Neutrophil (primary cell): ENCODE results near the gene RMC1.

Experiments
- H3K27ac ChIP-seq: fragments of 200-600 bp; sonication (generic); 2 replicates; pipeline ENCODE4 v1.5.1; 2016; ENCODE audit warnings: mild to moderate bottlenecking, moderate library complexity
- H3K27me3 ChIP-seq: fragments of 200-600 bp; sonication (generic); 2 replicates; pipeline ENCODE4 v1.6.0; 2016; ENCODE audit warnings: mild to moderate bottlenecking
- H3K36me3 ChIP-seq: fragments of 200-600 bp; sonication (generic); 2 replicates; pipeline ENCODE4 v1.5.1; 2017
- H3K4me1 ChIP-seq, 2 experiments: fragments of 200-600 bp in 1 of 2; sonication (generic) in 1 of 2; 1 replicate in 1 of 2; 2 replicates in 1 of 2; pipeline versions ENCODE4 v1.5.1 to v1.6.1; 2013 to 2016; ENCODE audit warnings: low read depth in 1 of 2, low read length in 1 of 2, mild to moderate bottlenecking in 1 of 2, moderate library complexity in 1 of 2; ENCODE audit not compliant: control insufficient read depth in 1 of 2, insufficient read depth in 1 of 2
- H3K4me3 ChIP-seq, 2 experiments: fragments of 200-600 bp in 1 of 2; sonication (generic) in 1 of 2; 1 replicate in 1 of 2; 2 replicates in 1 of 2; pipeline ENCODE4 v1.5.1; 2013 to 2016; ENCODE audit warnings: low read depth in 1 of 2, low read length in 1 of 2, mild to moderate bottlenecking in 1 of 2, moderate library complexity in 1 of 2
- H3K9me3 ChIP-seq: fragments of 200-600 bp; sonication (generic); 2 replicates; pipeline ENCODE4 v1.5.1; 2016
- CTCF ChIP-seq: fragments of 200-600 bp; sonication (generic); IDR thresholded peaks from 2 replicates; pipeline ENCODE4 v1.5.1; 2016; ENCODE audit warnings: antibody characterized with exemption

The RMC1 gene

GRCh38 chr18:23534276-23534675 lies 31.0 kb downstream of the RMC1 start:
- Histone ChIP-seq H3K27me3 (no peaks in the 10 kb centered on the region), H3K27ac (no peak overlapping the region), H3K4me3 (no peak overlapping the region), H3K4me1 (peaks cover 8 to 9% of the 10 kb centered on the region in 2 experiments), H3K9me3 (no peaks in the 10 kb centered on the region), H3K36me3 (peaks cover 100% of the 10 kb centered on the region)
- no peak for TF ChIP-seq CTCF

- Histone ChIP-seq H3K27me3 (no peaks in the 10 kb centered on the region), H3K4me1 (no peaks in the 10 kb centered on the region), H3K27ac (no peak overlapping the region), H3K36me3 (peaks cover 99% of the 10 kb centered on the region), H3K9me3 (no peaks in the 10 kb centered on the region), H3K4me3 (no peak overlapping the region)
- TF ChIP-seq CTCF: no peak
Observed at GRCh38 chr18:23536204-23536603, 32.9 kb downstream of the RMC1 start.

GRCh38 chr18:23537274-23537673 lies 34.0 kb downstream of the RMC1 start:
- no peak for TF ChIP-seq CTCF
- Histone ChIP-seq H3K9me3 (no peaks in the 10 kb centered on the region), H3K27ac (no peak overlapping the region), H3K4me1 (peaks cover 0 to 1% of the 10 kb centered on the region in 2 experiments), H3K36me3 (peaks cover 98% of the 10 kb centered on the region), H3K27me3 (no peaks in the 10 kb centered on the region), H3K4me3 (no peak overlapping the region)

- Histone ChIP-seq H3K9me3 (no peaks in the 10 kb centered on the region), H3K27me3 (no peaks in the 10 kb centered on the region), H3K4me1 (peaks cover 0 to 8% of the 10 kb centered on the region in 2 experiments), H3K36me3 (peaks cover 98% of the 10 kb centered on the region), H3K4me3 (no peak overlapping the region), H3K27ac (no peak overlapping the region)
- no peak for TF ChIP-seq CTCF
Observed at GRCh38 chr18:23538001-23538400, 34.7 kb downstream of the RMC1 start.

GRCh38 chr18:23538870-23539269 lies 35.6 kb downstream of the RMC1 start:
- Histone ChIP-seq H3K36me3 (peaks cover 94% of the 10 kb centered on the region), H3K27ac (no peak overlapping the region), H3K4me3 (no peak overlapping the region), H3K9me3 (no peaks in the 10 kb centered on the region), H3K27me3 (no peaks in the 10 kb centered on the region), H3K4me1 (peaks cover 0 to 10% of the 10 kb centered on the region in 2 experiments)
- TF ChIP-seq CTCF: no peak

- Histone ChIP-seq H3K36me3 (peaks cover 94% of the 10 kb centered on the region), H3K4me1 (peaks cover 0 to 10% of the 10 kb centered on the region in 2 experiments), H3K4me3 (no peak overlapping the region), H3K9me3 (no peaks in the 10 kb centered on the region), H3K27me3 (no peaks in the 10 kb centered on the region), H3K27ac (no peak overlapping the region)
- no peak for TF ChIP-seq CTCF
Observed at GRCh38 chr18:23539296-23539695, 36.0 kb downstream of the RMC1 start.
